ENCODE data around the gene ELMO2. TPM values are rescaled to one million over a fixed set of nuclear protein-coding genes. Genes with fewer than 3 reads are reported as not detected.

The ELMO2 gene
- total RNA-seq, 1 donor from 2014 or later: 97.7 TPM

Other genes with a start within 250 kb of the ELMO2 start
- not detected in 2 replicates for gene CDH22, start 98.1 kb downstream of the ELMO2 start, total RNA-seq
- 1.3 and 1.6 TPM in 2 replicates for gene ZNF334, start 106.9 kb upstream of the ELMO2 start, total RNA-seq
- 0.17 TPM in 1 of 2 replicates, not detected in the other for gene OCSTAMP, start 144.0 kb upstream of the ELMO2 start, total RNA-seq
- 0.12 and 0.17 TPM in 2 replicates for gene SLC13A3, start 244.8 kb upstream of the ELMO2 start, total RNA-seq

All from T-helper 1 cell treated with Interleukin-12 subunit alpha and Interleukin-12 subunit beta and Interleukin-4 antibody, amounts not matched to agents 30 ng/mL and 1 ng/mL, for 36 hours (primary cell).